IMR-90 (cell line): ENCODE data around the gene PRSS22. TPM values are rescaled to one million over a fixed set of nuclear protein-coding genes. Genes with fewer than 3 reads are reported as not detected.

Source experiments
- ATAC-seq: fragments of 200-7000 bp; cut with Tn5 transposase; 2 replicates; pipeline ENCODE4 v1.9.1; 2020; ENCODE audit warnings: low read depth, mild to moderate bottlenecking, moderate library complexity
- BruUV-seq: library from RNA; stranded (reverse); fragments of 400-500 nt; replicated peaks from 2 replicates; lab custom pipeline; 2021; lab: Mats Ljungman, UMichigan
- CTCF ChIA-PET: fragments of 300-600 bp; formaldehyde crosslinking; extraction: SDS; loops from one replicate; lab custom pipeline; 2021; ENCODE audit warnings: antibody characterized with exemption; lab: Yijun Ruan, JAX
- POLR2A ChIA-PET: fragments of 300-600 bp; sonication (Branson Sonifier 250); formaldehyde crosslinking; loops from one replicate; lab custom pipeline; 2022; ENCODE audit warnings: antibody characterized with exemption; ENCODE audit not compliant: unreplicated experiment; lab: Charles Lee
- DNase-seq: peaks from one replicate; pipeline ENCODE4 v3.0.0; 2013
- H2AFZ ChIP-seq: replicated peaks from 2 replicates; pipeline ENCODE3; 2013; ENCODE audit warnings: low read length, mild to moderate bottlenecking; ENCODE audit not compliant: poor library complexity
- H2AK5ac ChIP-seq: 2 replicates; pipeline ENCODE4 v1.6.1; 2013; ENCODE audit warnings: low read depth, low read length, inconsistent platforms
- H2AK9ac ChIP-seq: replicated peaks from 2 replicates; pipeline ENCODE3; 2013; ENCODE audit warnings: mild to moderate bottlenecking, low read depth, low read length, moderate library complexity; ENCODE audit not compliant: poor library complexity
- H2BK120ac ChIP-seq: 2 replicates; pipeline ENCODE4 v1.6.1; 2013; ENCODE audit warnings: low read depth, low read length, inconsistent platforms
- H2BK15ac ChIP-seq: 3 replicates; pipeline ENCODE4 v1.6.1; 2013; ENCODE audit warnings: low read depth, low read length, inconsistent platforms
- H2BK20ac ChIP-seq: 2 replicates; pipeline ENCODE4 v1.6.1; 2013; ENCODE audit warnings: low read depth, mild to moderate bottlenecking, inconsistent platforms, low read length, moderate library complexity
- H2BK5ac ChIP-seq: 2 replicates; pipeline ENCODE4 v1.6.1; 2013; ENCODE audit warnings: mild to moderate bottlenecking, low read depth, low read length, inconsistent platforms; ENCODE audit not compliant: poor library complexity, severe bottlenecking
- H3K14ac ChIP-seq: replicated peaks from 2 replicates; pipeline ENCODE4 v1.6.1; 2013; ENCODE audit warnings: low read depth, low read length, inconsistent platforms
- H3K18ac ChIP-seq: 2 replicates; pipeline ENCODE4 v1.6.1; 2013; ENCODE audit warnings: low read depth, low read length, control low read depth
- H3K23ac ChIP-seq: 2 replicates; pipeline ENCODE4 v1.6.1; 2013; ENCODE audit warnings: low read depth, low read length, inconsistent platforms
- H3K27ac ChIP-seq: 2 replicates; pipeline ENCODE4 v1.5.1; 2013; ENCODE audit warnings: mild to moderate bottlenecking, control low read depth, low read length; ENCODE audit not compliant: insufficient read depth
- H3K27me3 ChIP-seq: 2 replicates; pipeline ENCODE4 v1.6.1; 2013; ENCODE audit warnings: low read length; ENCODE audit not compliant: control insufficient read depth, insufficient read depth
- H3K36me3 ChIP-seq: 2 replicates; pipeline ENCODE4 v1.6.1; 2013; ENCODE audit warnings: low read length, mixed read lengths; ENCODE audit not compliant: control insufficient read depth, insufficient read depth
- H3K4ac ChIP-seq: 2 replicates; pipeline ENCODE4 v1.6.1; 2013; ENCODE audit warnings: low read depth, low read length, inconsistent platforms
- H3K4me1 ChIP-seq: 2 replicates; pipeline ENCODE4 v1.6.1; 2013; ENCODE audit warnings: low read length, mixed read lengths; ENCODE audit not compliant: control insufficient read depth, insufficient read depth
- H3K4me2 ChIP-seq: 2 replicates; pipeline ENCODE4 v1.6.1; 2013; ENCODE audit warnings: low read depth, mild to moderate bottlenecking, control low read depth, low read length, moderate library complexity
- H3K4me3 ChIP-seq: 2 replicates; pipeline ENCODE4 v1.5.1; 2013; ENCODE audit warnings: low read depth, mild to moderate bottlenecking, control low read depth, low read length, moderate library complexity; ENCODE audit not compliant: insufficient read depth
- H3K56ac ChIP-seq: 2 replicates; pipeline ENCODE4 v1.6.1; 2013; ENCODE audit warnings: low read length, inconsistent platforms; ENCODE audit not compliant: insufficient read depth; ENCODE audit errors: extremely low read depth
- H3K79me1 ChIP-seq, 2 experiments: 2 replicates each; pipeline ENCODE4 v1.6.1; 2013; ENCODE audit warnings: low read length in 2 of 2, inconsistent platforms in 1 of 2, low read depth in 1 of 2
- H3K9ac ChIP-seq: 2 replicates; pipeline ENCODE4 v1.6.1; 2013; ENCODE audit warnings: low read depth, low read length, control low read depth
- H3K9me1 ChIP-seq: 2 replicates; pipeline ENCODE4 v1.6.1; 2013; ENCODE audit warnings: low read length, inconsistent platforms; ENCODE audit not compliant: insufficient read depth
- H3K9me3 ChIP-seq: 2 replicates; pipeline ENCODE4 v1.6.1; 2013; ENCODE audit warnings: low read length; ENCODE audit not compliant: control insufficient read depth, insufficient read depth
- H4K20me1 ChIP-seq: 2 replicates; pipeline ENCODE4 v1.6.1; 2013; ENCODE audit warnings: low read length, inconsistent platforms; ENCODE audit not compliant: insufficient read depth
- H4K5ac ChIP-seq: 2 replicates; pipeline ENCODE4 v1.6.1; 2013; ENCODE audit warnings: mild to moderate bottlenecking, low read depth, low read length, control low read depth
- H4K8ac ChIP-seq, 2 experiments: 2 replicates each; pipeline ENCODE4 v1.6.1; 2013; ENCODE audit warnings: low read depth in 2 of 2, low read length in 2 of 2, control low read depth in 1 of 2, inconsistent platforms in 1 of 2
- H4K91ac ChIP-seq: 2 replicates; pipeline ENCODE4 v1.6.1; 2013; ENCODE audit warnings: low read depth, low read length, inconsistent platforms; ENCODE audit not compliant: insufficient read depth
- CEBPB ChIP-seq: IDR thresholded peaks from 2 replicates; pipeline ENCODE4 v1.6.1; 2012; ENCODE audit warnings: low read depth, low read length, improper control_type of control experiment
- CHD1 ChIP-seq: IDR thresholded peaks from 2 replicates; pipeline ENCODE4 v1.6.1; 2012; ENCODE audit warnings: low read depth, low read length, improper control_type of control experiment
- MAFK ChIP-seq: IDR thresholded peaks from 2 replicates; pipeline ENCODE4 v1.6.1; 2012; ENCODE audit warnings: low read depth, low read length, improper control_type of control experiment
- MXI1 ChIP-seq: IDR thresholded peaks from 2 replicates; pipeline ENCODE4 v1.6.1; 2012; ENCODE audit warnings: low read depth, mild to moderate bottlenecking, low read length, moderate library complexity, borderline replicate concordance
- NFE2L2 ChIP-seq: fragments of 150-350 bp; IDR thresholded peaks from 2 replicates; pipeline ENCODE4 v1.6.1; 2016; ENCODE audit warnings: low read depth, mild to moderate bottlenecking, low read length
- WGBS, 2 experiments: methylation state at CpG; one replicate each; pipeline versions ENCODE4 v1.1.5 to v1.1.7; 2013; ENCODE audit warnings: missing lambda C conversion rate in 2 of 2; ENCODE audit not compliant: insufficient read length in 1 of 2; ENCODE audit errors: extremely low coverage in 2 of 2; 5-methylcytosine and 5-hydroxymethylcytosine counted together
- dilution Hi-C: fragments of 300-500 bp; cut with HindIII; formaldehyde crosslinking; loops from one replicate; pipeline ENCODE4 v1.14.3; 2018; ENCODE audit warnings: low sequenced_read_pairs; ENCODE audit not compliant: unreplicated experiment
- in situ Hi-C: fragments of 300-500 bp; cut with MboI; formaldehyde crosslinking; loops from 3 replicates; pipeline ENCODE4 v1.14.3; 2019; ENCODE audit warnings: low sequenced_read_pairs, inconsistent platforms, mixed read lengths
- intact Hi-C: fragments of 100-400 bp; cut with micrococcal nuclease; formaldehyde crosslinking; loops from 2 replicates; pipeline ENCODE4 v1.10.0; 2022
- polyA plus RNA-seq, 3 experiments: library from polyadenylated mRNA; depleted of rRNA; stranded (reverse); fragments of >200 nt; gene quantifications; 2 replicates each; pipeline ENCODE4 v1.2.3, GENCODE V29; 2012; ENCODE audit warnings: low replicate concordance in 1 of 3
- total RNA-seq: library from RNA; depleted of rRNA; stranded (reverse); fragments of >200 nt; gene quantifications from 2 replicates; pipeline ENCODE4 v1.2.3, GENCODE V29; 2012
- TF ChIP-seq, protein P1 (sequence below): conservative IDR thresholded peaks from 2 replicates; pipeline ENCODE4 v1.5.1; 2012; ENCODE audit warnings: mild to moderate bottlenecking, low read depth, low read length, improper control_type of control experiment

The PRSS22 gene
- total and polyA plus RNA-seq, 2 of the 4 experiments (the other 2 are of a cell fraction), result not detected

GRCh38 chr16:2855536-2855935 is 2.4 kb downstream of the PRSS22 start:
- H3K9ac ChIP-seq, result no peak overlapping the region
- no peak overlapping the region for H2BK15ac ChIP-seq
- H3K14ac ChIP-seq, result no peak overlapping the region
- DNase-seq, result no peak
- 69% methylated on average over 4 of the region's 6 CpGs; no CpG with 5 or more reads in 1 of the 2 experiments for WGBS, 2 experiments
- no peaks in the 10 kb centered on the region for H3K9me1 ChIP-seq
- BruUV-seq, result no TSS peak
- peaks cover 8% of the 10 kb centered on the region for H3K9me3 ChIP-seq
- peaks cover 21% of the 10 kb centered on the region for H3K27me3 ChIP-seq
- H2AFZ ChIP-seq, result no peak overlapping the region
- no peak overlapping the region for H3K4me2 ChIP-seq
- no peak overlapping the region for H4K5ac ChIP-seq
- H2AK9ac ChIP-seq, result no peak overlapping the region
- no peak overlapping the region for H4K91ac ChIP-seq
- no peaks in the 10 kb centered on the region for H3K79me1 ChIP-seq
- ChIA-PET CTCF (no interaction called here), POLR2A (no interaction called here)
- H3K23ac ChIP-seq, result no peak overlapping the region
- no peaks in the 10 kb centered on the region for H4K20me1 ChIP-seq
- dilution Hi-C loops (no loop called here), in situ Hi-C loops (no loop called here), intact Hi-C loops (no loop called here)
- no peak overlapping the region for H4K8ac ChIP-seq
- ATAC-seq, result no peak
- no peak for TF ChIP-seq CEBPB
- TF ChIP-seq MXI1, result no peak
- TF ChIP-seq CHD1, result no peak
- no peak for TF ChIP-seq MAFK
- TF ChIP-seq, protein P1, sequence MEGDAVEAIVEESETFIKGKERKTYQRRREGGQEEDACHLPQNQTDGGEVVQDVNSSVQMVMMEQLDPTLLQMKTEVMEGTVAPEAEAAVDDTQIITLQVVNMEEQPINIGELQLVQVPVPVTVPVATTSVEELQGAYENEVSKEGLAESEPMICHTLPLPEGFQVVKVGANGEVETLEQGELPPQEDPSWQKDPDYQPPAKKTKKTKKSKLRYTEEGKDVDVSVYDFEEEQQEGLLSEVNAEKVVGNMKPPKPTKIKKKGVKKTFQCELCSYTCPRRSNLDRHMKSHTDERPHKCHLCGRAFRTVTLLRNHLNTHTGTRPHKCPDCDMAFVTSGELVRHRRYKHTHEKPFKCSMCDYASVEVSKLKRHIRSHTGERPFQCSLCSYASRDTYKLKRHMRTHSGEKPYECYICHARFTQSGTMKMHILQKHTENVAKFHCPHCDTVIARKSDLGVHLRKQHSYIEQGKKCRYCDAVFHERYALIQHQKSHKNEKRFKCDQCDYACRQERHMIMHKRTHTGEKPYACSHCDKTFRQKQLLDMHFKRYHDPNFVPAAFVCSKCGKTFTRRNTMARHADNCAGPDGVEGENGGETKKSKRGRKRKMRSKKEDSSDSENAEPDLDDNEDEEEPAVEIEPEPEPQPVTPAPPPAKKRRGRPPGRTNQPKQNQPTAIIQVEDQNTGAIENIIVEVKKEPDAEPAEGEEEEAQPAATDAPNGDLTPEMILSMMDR, result no peak
- no peak for TF ChIP-seq NFE2L2
- no peak overlapping the region for H3K4ac ChIP-seq
- no peak overlapping the region for H3K56ac ChIP-seq
- no peak overlapping the region for H2AK5ac ChIP-seq
- no peak overlapping the region for H2BK120ac ChIP-seq
- no peak overlapping the region for H3K27ac ChIP-seq
- H3K4me1 ChIP-seq, result 0 out of 2 replicates have a peak, but pooled peaks cover 2% of the 10 kb centered on the region
- no peak overlapping the region for H3K4me3 ChIP-seq
- no peak overlapping the region for H2BK20ac ChIP-seq
- no peak overlapping the region for H2BK5ac ChIP-seq
- no peaks in the 10 kb centered on the region for H3K36me3 ChIP-seq
- no peak overlapping the region for H3K18ac ChIP-seq
